GM20000 (cell line): ENCODE data around the gene FAM186B.

ENCODE experiments used
- DNase-seq: peaks from one replicate; pipeline ENCODE4 v3.0.0; 2012; ENCODE audit warnings: low spot score
- TF ChIP-seq, protein P1 (sequence below): IDR thresholded peaks from 2 replicates; pipeline ENCODE4 v1.5.1; 2012; ENCODE audit warnings: mild to moderate bottlenecking, control low read depth; ENCODE audit errors: extremely low read depth, missing control alignments

Gene FAM186B

GRCh38 chr12:49633703-49634345 lies 28.4 kb upstream of the FAM186B start:
- TF ChIP-seq, protein P1, sequence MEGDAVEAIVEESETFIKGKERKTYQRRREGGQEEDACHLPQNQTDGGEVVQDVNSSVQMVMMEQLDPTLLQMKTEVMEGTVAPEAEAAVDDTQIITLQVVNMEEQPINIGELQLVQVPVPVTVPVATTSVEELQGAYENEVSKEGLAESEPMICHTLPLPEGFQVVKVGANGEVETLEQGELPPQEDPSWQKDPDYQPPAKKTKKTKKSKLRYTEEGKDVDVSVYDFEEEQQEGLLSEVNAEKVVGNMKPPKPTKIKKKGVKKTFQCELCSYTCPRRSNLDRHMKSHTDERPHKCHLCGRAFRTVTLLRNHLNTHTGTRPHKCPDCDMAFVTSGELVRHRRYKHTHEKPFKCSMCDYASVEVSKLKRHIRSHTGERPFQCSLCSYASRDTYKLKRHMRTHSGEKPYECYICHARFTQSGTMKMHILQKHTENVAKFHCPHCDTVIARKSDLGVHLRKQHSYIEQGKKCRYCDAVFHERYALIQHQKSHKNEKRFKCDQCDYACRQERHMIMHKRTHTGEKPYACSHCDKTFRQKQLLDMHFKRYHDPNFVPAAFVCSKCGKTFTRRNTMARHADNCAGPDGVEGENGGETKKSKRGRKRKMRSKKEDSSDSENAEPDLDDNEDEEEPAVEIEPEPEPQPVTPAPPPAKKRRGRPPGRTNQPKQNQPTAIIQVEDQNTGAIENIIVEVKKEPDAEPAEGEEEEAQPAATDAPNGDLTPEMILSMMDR: no peak
- DNase-seq: no peak

DNA sequence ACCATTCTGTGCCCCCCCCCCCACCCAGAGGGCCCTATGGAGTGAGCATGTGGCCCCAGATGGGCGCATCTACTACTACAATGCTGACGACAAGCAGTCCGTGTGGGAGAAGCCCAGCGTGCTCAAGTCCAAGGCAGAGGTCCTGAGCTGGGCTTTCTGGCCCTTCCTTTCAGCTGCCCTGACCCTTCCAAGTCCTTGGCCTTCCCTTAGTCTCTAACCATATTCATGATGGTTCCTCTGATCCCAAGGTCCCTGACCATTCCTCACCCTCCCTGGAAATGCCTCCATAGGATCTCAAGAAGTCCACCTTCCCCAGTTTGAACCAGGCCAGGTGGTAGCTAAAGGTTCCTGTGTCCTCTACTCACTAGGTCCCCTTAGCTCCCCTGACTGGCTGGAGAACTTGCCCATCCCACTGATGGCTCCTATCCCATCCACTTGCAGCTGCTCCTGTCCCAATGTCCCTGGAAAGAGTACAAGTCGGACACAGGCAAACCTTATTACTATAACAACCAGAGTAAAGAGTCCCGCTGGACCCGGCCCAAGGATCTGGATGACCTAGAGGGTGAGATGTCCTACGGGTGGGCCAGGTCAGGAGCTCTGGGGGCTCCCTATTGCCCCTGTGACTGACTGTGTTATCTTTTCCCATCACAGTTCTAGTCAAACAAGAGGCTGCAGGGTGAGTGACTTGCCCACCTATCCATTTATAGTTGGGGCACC lies 27.7 kb upstream of the FAM186B start:
- TF ChIP-seq, protein P1: no peak
- DNase-seq: no peak

- TF ChIP-seq, protein P1: no peak
- no peak for DNase-seq
Observed at GRCh38 chr12:49632401-49632800, 27.0 kb upstream of the FAM186B start.

DNA sequence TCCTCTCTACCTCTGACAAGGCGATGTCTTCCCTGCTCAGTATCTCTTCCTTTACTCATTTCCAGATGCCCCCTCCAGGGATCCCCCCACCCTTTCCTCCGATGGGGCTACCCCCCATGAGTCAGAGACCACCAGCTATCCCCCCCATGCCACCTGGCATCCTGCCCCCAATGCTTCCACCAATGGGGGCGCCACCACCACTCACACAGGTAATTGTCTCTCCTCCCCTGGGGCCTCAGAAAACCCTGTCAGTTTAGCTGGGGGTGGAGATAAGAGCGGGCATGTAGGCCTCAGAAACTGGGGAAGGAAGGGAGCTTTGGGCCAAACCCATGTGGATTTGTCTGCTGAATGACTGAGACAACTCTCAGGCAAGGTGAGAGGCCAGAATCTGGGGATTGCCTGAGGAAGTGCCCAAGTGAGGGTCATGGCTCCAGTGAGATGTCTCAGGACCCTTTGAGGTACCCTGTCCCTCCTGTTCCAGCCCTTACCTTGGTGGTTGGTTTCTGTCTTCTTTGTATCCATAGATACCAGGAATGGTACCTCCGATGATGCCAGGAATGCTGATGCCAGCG lies 26.0 kb upstream of the FAM186B start:
- TF ChIP-seq, protein P1: no peak
- no peak for DNase-seq

DNA sequence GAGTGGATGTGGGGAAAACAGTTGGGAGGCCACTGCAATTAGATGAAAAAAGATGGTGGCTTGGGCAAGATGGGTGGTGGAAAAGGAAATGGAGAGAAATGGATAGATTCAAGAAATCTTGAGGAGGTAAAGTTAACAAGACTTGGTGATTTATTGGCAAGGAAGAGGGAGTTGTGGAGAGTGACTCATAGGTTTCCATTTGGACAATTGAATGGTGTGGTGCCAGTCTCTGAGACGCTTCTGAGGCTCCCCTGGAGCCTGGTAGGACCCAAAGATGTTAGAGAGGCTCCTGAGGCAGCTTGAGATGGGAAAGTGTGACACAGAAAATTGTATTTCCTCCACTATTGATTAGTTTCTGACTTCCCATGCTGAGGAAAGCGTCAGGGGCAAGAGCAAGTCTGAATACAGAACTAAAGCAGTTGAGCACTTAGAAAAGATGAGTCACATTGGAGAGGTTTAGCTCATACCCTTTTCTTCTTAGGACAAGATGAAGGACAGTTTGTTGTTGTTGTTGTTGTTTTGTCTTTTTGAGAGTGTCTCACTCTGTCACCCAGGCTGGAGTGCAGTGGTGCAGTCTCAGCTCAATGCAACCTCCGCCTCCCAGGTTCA lies 22.4 kb upstream of the FAM186B start:
- TF ChIP-seq, protein P1: no peak
- DNase-seq: no peak

- TF ChIP-seq, protein P1: no peak
- no peak for DNase-seq
Observed at GRCh38 chr12:49626836-49627235, 21.4 kb upstream of the FAM186B start.
